Brain pericyte (primary cell): Measurements from ENCODE around the gene GCHFR.

Experiments used
- DNase-seq: peaks from one replicate; pipeline ENCODE4 v3.0.0-alpha.2; 2012; ENCODE audit warnings: low read depth, low spot score

GCHFR gene

DNA sequence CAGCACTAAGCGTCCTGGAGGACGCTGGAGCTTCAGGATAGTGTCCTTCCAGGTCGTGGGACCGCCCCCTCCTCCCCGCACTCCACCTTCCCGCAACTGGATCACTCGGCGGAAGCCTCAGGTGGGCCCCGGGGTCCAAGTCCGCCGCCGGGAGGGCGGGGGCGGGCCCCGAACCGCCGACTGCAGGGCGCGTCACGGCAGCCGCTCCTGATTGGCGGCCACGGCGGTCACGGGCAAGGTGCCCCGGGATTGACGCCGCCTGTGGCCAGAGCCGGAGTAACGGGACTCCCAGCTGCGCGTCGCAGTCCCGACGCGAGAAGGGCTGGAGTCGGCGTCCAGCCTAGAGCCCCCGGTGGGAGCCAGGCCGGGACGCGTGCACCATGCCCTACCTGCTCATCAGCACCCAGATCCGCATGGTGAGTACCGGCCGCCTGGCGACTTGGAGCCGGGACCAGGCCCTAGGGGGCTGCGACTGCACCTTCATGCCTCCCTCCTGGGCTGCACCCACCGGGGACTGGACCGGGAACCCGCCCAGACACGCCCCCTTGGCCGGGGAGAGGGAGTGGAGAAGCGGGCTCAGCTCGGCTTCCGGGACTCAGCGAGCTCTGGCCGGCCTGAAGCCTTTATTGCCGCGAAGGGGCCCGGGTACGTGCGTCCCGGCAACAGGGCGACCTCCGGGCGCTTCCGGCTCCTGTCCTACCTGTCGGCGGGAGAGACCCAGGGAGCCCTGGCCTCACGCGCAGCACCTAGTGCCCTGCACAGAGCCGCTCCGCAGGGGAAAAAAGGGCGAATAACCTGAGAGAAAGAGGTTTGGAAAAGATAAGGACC lies at the start of gene GCHFR:
GCHFR (plus strand) TSS at position 268 of the 828 bp plus-strand sequence; CDS start at position 381, 113 bp downstream.
- no peak for DNase-seq

DNA sequence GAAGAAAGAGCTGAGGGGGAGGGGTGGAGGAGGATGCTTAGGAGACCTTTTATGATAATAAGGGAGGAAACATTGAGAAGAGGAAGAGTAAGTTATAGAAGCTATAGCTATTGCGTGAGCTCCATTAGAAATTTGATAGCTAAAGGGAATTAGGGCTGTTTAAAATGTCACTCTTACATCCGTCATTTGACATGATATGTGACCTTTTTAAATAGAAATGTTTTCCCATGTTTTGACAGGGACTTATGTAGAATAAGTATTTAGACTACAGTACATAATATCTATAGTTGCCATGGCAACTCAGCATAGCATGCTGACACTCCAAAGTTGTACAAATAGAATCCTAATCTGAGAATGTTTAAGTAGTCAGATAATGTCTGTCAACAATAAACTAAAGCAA lies 49.7 kb upstream of the GCHFR start:
- DNase-seq = no peak

DNA sequence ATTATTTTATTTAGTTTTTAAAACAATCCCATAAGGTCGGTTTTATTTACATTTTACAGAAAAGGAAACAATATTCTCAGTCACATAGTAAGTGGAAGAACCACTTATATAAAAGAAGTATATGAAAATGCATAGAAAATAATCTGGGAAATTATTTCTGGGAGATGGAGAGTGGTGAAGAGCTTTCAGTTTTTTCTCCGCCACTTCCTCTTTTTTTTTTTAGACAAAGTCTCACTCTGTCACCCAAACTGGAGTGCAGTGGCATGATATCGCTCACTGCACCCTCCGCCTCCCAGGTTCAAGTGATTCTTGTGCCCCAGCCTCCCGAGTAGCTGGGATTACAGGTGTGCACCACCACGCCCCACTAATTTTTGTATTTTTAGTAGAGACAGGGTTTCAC lies 47.7 kb upstream of the GCHFR start:
- no peak for DNase-seq

GRCh38 chr15:40721701-40722100 lies 42.2 kb upstream of the GCHFR start:
- DNase-seq = no peak

DNA sequence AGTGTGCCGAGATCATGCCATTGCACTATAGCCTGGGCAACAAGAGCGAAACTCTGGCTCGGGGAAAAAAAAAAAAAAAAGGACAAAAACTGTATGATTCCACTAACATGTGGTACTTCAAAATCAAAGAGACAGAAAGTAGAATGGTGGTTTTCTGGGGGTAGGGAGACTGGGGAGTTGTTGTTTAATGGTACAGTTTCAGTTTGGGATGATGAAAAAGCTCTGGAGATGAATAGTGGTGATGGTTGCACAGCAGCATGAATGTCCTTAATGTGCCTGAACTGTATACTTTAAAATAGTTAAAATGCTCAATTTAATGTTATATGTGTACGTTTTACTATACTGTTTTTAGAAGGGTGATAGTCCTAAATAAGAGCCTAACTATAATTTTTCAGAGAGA lies 41.5 kb upstream of the GCHFR start:
- DNase-seq = no peak

DNA sequence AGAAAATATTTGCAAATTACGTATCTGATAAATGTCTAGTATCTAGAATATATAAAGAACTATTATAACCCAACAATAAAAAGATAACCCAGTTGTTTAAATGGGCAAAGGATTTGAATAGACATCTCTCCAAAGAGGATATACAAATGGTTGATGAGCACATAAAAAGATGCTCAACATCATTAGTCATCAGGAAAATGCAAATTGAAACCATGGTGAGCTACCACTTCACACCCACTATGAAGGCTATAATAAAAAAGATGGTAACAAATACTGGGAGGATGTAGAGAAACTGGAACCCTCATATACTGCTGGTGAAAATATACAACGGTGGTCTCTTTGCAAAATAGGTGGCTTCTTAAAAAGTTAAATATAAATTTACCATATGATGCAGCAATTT lies 40.9 kb upstream of the GCHFR start:
- DNase-seq = no peak

GRCh38 chr15:40723919-40724318 lies 39.9 kb upstream of the GCHFR start:
- DNase-seq = no peak

DNA sequence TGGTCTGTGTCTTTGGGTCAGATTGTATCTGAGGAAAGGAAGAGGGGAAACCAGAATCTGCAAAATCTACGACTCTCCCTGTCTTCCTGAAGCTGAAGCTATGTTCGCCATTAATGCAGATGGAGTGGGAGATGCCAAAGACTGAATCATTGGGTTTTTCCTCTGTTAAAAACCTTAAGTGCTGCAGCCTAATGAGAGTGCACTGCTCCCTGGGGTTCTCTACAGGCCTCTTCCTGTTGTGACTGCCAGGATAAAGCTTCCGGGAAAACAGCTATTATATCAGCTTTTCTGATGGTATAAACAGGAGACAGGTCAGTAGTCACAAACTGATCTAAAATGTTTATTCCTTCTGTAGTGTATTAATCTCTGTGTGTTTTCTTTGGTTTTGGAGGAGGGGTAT lies 32.8 kb upstream of the GCHFR start:
- DNase-seq = no peak

DNA sequence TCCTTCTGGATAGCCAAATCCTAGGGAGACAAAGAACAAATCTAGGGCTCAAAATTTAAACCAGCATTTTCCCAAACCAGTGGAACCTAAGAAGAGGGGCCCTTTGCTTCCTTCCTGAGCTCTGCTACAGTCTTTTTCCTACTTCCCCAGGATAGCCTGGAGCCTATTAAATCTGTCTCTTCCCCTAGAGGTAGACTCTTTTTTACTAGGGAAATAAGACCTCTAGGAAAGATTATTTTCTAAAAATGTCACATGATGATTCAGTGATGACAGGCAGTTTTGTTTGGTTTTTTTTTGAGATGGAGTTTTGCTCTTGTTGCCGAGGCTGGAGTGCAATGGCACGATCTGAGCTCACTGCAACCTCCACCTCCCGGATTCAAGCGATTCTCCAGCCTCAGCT lies 27.3 kb upstream of the GCHFR start:
- no peak for DNase-seq

DNA sequence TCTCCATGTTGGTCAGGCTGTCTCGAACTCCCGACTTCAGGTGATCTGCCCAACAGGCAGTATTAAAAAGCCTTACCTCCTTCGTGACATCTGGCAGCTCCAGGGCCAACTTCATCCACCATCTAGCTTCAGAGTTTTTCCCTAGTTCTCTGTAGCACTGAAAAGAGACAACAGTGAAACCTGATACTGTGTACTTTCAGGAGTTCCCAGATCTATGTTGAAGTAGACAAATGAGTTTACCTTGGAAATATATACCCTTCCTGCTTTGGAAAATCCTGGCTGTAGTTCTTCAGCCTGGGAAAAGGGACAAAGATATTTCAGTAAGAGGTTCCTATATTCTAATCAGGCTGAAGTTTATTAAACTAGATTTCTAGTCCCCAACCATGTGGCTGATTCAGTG lies 26.8 kb upstream of the GCHFR start:
- DNase-seq = no peak

DNA sequence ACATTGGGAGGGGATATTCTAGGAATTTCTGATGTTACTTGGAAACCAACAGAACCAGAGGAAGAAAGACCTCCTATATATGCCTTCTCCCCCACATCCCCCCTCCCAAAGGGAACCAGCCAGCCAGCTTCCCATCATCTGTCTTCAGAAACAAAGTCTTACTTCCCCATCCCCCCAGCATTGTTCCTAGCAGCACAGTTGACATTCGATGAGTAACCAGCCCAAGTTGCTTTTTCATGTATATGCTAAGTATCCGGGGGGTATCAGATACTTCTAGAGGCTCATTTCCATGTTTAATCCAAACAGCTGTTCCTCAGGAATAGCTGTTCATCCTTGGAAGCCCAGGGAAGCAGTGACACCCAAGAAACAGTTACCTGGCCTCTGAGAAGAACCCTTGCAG lies 24.8 kb upstream of the GCHFR start:
- no peak for DNase-seq

DNA sequence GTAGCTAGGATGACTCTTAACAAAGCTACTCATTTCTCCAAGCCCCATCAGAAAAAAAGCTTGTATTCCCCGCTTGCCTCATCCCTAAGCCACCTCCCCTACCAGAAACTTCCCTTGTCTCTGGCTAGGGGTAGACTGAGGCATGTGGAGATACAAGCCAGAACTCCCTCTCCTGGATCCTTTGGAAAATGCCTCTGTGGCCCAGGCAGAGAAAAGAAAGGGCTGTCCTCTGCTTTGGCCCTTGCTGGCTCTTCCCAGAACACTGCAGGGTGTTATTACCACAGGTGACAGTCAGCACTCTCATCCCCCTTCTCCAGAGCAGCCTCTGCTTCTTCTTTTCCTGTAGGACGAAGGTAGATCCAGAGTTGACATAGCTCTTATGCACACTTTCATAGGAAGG lies 24.0 kb upstream of the GCHFR start:
- no peak for DNase-seq

DNA sequence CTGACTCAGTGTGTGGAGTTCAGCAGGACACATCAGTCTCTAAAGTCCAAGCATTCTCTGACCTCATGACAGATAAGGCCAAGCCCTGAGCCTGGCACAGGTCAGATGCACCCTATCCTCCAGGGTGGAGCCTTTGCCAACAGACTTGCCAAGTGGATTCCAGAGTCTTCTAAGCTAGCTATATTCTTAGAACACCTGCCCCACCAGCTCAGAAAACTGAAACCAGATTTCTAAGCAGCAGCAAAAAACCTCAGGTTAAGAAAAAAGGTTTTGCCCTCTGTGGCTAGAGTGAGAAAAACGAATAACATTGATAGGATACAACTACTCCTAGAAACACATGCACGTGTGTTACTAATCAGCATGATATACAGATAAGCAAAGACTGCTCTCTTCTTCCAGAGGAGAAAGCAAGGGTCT lies 20.4 kb upstream of the GCHFR start:
- no peak for DNase-seq

GRCh38 chr15:40743921-40744814 lies 19.7 kb upstream of the GCHFR start:
- no peak for DNase-seq

DNA sequence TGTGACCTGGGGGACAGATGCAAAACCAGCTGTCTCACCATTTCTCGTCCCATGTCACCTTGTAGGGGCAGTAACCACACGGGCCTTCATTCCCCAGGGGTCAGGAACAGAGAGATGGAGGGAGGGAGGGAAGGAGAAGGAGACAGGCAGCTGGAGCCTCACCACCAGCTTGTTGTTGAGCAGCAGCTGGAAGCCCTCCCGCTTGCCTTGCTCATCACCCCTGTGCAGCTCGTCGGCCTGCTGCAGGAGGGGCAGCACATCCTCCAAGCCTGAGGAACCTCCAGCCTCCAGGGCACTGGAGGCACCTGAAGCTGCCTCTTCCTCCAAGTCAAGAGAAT lies 19.1 kb upstream of the GCHFR start:
- no peak for DNase-seq

DNA sequence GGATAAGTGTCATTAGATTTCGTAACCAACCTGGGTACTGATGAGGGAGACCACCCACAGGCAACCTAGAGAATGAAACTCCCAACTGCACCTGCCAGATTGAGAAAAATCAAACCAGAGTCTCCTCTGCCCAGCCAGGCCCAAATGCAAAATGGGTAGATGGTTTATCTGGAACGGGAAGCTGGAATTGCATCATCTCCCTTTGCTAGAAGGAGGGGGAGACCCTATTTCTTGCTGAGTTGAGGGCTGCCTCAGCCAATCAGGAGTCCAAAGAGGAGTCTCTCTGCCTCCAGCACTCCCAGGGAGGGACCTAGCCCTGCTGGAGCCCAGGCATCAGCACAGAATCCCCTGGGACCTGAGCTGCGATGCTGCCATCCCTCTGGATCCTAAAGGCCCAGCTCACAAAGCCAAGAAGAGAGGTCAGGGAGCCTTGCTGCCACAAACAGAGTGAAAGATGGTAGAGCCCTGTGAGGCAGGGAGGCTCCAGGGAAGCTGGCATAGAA lies 16.9 kb upstream of the GCHFR start:
- no peak for DNase-seq

GRCh38 chr15:40747685-40748631 lies 15.9 kb upstream of the GCHFR start:
- DNase-seq = no peak

- no peak for DNase-seq
Measured at GRCh38 chr15:40749151-40749630, 14.7 kb upstream of the GCHFR start.

- DNase-seq = no peak
Measured at GRCh38 chr15:40750885-40751284, 13.0 kb upstream of the GCHFR start.

DNA sequence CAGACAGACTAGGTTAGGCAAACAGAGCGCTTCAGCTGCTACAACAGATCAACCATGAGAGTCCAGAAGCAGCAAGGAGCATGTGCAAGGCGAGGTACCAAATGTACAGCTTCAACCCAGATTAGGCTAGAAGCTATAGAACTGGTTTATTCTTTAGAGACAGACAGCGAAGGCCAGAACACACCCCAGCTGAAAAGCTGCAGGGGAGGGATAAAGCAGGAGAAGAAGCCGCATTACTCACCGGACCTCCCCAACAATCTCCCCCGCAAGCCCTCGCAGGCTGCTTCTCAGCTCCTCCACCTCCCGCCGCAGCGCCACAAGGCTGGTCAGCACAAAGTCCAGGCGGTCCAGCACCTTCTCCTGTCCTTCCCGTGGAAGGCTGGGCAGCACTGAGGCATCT lies 12.1 kb upstream of the GCHFR start:
- DNase-seq = no peak

- no peak for DNase-seq
Measured at GRCh38 chr15:40754574-40754882, 9.3 kb upstream of the GCHFR start.
